Esophagus mucosa (tissue), 1 donor: ENCODE results near the gene RPP40. TPM values are rescaled to one million over a fixed set of nuclear protein-coding genes. Genes with fewer than 3 reads are reported as not detected.
"Not testable (repeated sequence)": the region's sequence is repeated elsewhere in the genome, so short reads cannot be mapped to it uniquely, and the experiment has no call there.

Experiments
- ATAC-seq: fragments of 200-7000 bp; cut with Tn5 transposase; one replicate; pipeline ENCODE4 v1.9.1; 2020
- total RNA-seq: library from RNA; stranded (reverse); gene quantifications from one replicate; pipeline ENCODE4 v1.2.4, GENCODE V29; 2023
- donor health status: DM: yes; HTN: yes; CAD: no.

RPP40 gene
- total RNA-seq, 1 donor from 2014 or later: 12.8 TPM

DNA sequence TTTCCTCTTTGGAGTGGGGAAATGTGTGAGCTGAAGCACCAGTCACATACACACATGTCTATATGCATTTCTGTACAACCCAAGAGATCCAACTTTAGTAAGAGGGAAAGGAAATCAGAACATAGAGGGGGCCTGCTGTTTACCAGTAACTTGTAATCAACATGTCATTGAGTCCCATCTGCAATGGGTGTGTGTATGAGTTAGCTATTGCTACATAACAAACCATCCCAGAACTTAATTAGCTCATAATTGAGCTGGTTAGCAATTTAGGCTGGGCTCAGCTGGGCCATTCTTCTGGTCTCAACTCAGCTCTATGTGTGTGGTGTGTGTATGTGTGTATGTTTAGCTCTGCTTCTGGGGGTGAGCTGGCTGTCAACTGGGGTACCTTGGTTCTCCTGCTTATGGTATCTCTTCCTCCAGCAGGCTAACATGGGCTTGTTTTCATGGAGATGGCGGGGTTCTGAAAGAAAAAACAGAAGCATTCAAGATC is 10.3 kb upstream of the RPP40 start:
- no peak for ATAC-seq

DNA sequence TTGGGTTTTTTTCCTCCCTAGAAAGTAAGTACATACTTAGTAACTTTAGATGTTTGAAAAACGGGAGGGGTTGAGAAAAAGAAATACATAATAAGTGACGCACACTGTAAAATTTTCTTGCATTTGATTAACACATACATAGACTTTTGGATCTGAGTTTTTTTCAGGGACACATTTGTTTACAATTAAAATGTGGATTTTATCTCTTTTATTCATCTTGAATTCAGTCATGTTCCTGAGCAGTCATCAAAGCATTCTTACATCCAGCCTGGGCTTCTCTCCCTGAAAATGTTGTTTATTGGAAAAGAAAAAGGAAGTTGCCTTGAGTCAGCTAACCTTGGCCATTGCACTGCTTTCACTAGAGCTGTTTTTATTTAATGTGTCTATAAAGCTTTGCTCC is 8.7 kb upstream of the RPP40 start:
- no peak for ATAC-seq

DNA sequence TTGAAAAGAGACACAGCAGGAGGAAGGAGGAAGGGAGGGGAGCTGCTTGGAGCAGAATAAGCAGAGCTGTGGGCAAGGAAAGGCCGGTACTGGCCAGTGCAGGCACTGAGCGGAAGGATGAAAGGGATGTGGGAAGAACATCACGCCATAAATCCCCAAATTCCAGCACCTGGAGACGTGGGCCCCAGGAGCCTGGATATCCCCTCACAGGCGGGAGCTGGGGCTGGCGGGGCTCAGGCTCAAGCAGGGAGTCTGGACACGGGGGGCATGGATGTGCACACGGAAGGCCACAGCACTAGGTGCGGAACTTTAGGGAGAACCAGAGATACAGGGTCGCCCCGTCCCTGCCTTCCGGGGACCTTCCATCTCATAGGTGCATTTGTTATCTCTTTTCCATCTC is 7.5 kb upstream of the RPP40 start:
- ATAC-seq: no peak

DNA sequence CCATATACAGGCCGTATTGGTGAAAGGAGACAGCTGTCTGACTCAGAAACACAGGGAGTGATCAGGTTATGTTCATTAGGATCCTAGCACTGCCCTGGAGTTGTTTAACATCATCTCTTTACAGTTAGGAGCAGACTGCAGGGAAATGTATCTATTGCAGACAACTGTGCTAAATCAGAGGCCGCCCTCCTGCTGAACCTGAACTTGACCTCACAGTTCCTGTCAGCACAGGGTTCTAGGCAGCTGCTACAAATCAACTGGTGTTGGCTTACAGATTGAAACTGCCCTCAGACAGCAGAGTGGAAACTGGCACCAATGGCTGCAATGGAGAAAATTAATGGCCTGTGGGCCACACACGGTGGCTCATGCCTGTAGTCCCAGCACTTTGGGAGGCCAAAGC is 3.7 kb upstream of the RPP40 start:
- no peak for ATAC-seq

DNA sequence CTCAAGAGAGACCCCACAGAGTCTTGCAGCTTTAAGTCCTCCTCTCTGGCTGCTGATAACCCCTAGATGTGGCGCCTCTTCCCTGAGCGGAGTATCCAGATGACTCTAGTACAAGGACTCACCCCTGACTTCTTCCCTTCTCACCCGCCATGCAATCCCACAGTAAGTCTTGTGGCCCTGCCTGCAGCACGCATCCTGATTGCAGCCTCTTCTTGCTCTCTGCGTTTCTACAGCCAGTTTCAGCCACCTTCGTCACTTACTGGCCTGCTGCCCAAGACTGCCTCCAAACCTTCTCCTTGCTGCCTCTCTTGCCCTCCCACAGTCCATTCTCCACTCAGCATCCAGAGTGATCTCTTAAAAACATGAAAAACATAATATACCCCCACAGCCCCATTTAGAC is 2.4 kb upstream of the RPP40 start:
- ATAC-seq: no peak

DNA sequence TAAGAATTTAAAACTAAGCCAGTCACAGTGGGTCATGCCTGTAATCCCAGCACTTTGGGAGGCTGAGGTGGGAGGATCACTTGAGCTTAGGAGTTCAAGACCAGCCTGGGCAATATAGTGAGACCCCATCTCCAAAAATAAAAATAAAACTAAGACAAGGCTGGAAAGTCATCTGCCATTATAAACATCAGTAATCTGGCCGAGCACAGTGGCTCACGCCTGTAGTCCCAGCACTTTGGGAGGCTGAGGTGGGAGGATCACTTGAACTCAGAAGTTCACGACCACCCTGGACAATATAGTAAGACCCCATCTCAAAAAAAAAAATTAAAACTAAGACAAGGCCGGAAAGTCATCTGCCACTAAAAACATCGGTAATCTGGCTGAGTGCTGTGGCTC is 1.2 kb upstream of the RPP40 start:
- ATAC-seq: not testable (repeated sequence)

DNA sequence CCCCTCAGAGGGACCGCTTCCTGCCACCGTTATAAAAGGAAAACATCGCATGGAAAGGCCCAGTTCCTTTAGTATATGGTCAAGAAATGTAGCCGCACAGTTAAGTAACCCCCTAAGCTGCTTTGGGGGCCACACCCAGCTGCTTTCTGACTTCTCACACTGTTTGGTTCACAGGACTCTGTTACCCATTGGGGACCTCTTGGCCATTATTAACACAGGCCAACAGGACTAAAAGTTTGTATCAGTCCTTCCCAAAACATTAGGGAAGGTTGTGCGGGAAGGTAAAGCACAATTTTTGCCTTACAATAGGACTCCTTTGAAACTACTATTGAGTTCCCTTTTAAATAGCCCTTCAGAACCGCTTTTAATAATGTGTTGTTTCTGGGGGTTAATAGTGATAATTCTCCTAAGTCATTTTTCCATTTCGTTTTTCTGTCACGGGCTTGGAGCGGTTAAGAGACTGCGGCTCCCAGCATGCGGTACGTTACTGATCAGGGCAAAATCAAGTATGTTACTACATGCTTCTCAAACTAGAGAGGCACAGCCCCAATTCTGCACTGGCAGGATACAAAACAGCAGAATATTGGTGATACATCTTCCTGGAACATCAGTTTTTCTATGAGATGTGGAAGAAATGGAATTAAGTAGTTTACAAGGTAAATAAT is 668 bp upstream of the RPP40 start:
- ATAC-seq: no peak

DNA sequence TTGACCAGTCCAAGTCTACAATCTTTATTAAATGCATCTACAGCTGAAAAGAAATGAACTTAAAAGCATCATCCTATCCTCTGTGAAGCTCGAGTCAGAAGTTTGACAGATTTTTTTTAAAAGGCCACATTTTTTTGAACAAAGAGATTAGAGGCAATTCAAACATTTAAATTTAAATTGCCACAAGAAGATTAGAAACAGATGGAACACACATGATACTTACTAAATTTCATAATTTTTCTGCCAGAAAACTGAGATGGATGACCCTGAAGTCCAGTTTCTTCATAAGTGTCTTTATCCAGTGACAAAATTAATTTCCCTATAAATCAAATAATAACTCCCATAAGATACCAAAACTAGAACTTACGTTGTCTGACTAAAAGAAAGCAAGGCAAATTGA is 4.3 kb downstream of the RPP40 start:
- no peak for ATAC-seq

DNA sequence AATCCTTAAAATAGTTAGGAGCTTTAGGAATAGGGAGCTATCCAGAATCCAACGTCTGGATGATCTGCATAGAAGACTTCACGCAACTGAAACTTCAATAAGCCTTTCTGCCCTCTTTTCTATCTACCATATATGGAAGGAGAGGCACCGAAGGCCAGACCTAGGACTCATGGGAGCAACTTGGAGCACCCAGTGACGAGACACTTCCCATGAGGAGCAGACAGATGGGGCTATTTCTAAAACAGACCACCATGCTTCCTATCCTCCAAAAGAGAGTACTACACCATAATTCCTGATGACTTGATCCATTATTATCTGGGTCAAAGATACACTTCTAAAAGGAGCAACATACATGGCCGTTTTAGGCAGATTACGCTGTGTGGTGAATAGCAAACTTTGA is 6.0 kb downstream of the RPP40 start:
- no peak for ATAC-seq

DNA sequence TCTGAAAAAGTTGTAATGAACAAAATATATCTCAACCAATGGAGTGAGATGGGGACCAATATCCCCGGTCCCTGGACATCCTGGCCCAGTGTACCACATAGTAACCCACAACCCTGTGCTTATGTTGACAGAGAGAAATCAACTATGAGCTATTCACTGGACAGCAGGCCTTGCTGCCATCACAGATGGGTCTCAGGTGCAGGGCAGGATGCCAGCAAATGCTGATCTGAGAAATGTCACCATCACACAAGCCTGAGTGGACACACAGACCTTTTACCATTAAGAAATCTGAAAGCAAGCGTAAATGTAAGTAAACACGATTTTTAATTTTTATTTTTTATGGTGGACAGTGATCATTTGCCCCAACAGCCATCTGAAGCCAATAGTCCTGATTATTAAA is 9.1 kb downstream of the RPP40 start:
- ATAC-seq: no peak

DNA sequence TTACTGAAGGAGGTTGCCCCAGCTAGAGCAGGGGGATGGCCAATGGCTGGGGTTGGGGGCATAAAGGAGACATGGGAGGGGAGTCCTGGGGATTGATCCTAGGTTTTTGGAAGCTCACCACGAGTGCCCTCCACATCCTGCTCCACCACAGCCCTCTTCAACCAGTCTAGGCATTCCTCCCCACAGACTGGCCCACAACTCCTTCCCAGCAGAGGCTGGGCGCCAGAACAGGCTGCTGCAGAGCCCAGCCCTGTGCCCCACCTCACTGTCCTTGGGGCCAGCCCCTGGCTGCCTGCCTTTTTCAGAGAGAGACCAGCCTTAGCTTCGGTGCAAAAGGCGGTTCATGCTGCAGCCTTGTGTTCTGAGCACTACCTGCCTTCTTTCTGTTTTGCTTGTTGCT is 16.4 kb downstream of the RPP40 start:
- no peak for ATAC-seq

DNA sequence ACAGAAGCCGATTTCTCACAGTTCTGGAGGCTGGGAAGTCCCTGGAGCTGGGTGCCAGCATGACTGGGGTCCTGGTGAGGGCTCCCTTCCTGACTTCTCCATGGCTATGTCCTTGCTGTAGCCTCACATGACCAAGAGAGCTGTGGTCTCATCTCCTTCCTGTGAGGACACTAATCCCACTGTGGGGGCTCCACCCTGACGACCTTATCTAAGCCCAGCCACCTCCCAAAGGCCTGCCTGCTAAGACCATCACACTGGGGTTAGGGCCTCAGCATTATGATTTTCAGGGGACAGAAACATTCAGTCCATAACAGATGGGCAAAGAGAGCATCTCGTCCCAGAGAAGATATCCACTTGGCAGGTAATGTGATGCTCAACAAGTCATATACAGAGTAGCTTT is 16.8 kb downstream of the RPP40 start:
- no peak for ATAC-seq

DNA sequence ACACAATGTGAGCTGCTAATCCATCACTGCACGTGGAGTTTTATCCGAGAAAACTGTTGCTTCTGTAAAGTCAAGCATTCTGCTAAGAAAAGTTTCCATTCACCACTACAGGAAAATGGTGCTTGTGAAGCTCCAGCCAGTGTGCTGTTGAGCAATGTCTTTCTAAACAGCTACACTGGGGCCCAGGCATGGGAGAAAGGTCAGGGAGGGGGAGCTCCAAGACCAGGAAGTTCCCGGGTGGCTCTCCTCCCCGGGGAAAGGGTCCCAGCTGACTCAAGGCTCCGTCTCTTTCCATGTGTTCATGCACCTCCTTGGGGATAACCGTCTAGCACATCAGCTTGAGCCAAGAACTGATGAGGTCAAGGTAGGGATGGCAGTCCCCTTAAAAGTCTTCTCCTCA is 20.5 kb downstream of the RPP40 start:
- ATAC-seq: no peak

DNA sequence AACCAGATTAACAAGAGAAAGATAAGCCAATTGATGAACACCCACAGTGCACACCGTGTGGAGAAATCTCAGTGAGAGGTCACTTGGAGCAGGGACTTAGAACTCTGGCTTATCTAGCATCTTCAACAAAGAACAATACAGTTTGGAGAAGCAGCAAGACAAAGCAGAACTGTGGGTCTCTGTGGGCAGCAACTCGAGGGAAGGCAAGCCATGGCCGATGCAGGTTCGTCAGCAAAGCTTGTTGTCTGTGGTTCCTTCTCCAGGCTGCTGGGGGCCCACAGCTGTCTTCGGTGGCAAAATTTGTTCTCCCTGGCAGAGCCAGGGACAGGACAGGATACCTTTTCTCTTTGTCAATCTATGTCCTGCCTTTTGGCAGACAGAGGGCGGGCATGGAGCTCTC is 22.1 kb downstream of the RPP40 start:
- no peak for ATAC-seq

DNA sequence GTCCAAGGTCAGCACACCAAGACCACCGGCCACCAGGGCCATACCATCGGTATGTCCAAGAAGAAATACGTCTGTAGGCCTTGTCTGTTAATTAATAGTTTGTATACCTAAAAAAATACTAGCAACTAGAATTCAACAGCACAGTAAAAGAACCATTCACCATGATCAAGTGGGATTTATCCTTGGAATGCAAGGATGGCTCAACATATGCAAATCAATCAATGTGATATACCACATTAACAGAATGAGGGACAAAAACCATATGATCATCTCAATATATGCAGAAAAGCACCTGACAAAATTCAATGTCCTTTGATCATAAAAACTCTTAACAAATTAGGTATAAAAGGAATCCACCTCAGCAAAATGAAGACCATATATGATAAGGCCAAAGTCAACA is 24.4 kb downstream of the RPP40 start:
- no peak for ATAC-seq

DNA sequence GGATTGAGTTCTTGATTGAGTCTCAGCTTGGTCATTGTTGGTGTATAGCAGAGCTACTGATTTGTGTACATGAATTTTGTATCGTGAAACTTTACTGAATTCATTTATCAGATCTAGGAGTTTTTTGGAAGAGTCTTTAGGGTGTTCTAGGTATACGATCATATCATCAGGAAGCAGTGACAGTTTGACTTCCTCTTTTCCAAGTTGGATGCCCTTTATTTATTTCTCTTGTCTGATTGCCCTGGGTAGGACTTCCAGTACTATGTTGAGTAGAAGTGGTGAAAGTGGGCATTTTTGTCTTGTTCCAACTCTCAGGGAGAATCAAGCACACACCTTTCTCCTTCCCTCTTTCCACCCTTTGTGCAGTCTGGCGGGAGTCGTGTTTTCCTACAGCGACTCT is 26.4 kb downstream of the RPP40 start:
- no peak for ATAC-seq

DNA sequence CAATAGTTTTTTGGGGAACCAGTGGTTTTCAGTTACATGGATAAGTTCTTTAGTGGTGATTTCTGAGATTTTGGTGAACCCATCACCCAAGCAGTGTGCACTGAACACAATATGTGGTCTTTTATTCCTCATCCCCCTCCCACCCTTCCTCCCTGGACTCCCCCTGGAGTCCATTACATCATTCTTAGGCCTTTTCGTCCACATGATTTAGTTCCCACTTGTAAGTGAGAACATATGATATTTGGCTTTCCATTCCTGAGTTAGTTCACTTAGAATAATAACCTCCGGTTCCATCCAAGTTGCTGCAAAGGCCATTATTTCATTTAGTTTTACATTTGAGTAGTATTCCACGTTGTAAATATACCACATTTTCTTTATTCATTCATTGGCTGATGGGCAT is 28.3 kb downstream of the RPP40 start:
- no peak for ATAC-seq

DNA sequence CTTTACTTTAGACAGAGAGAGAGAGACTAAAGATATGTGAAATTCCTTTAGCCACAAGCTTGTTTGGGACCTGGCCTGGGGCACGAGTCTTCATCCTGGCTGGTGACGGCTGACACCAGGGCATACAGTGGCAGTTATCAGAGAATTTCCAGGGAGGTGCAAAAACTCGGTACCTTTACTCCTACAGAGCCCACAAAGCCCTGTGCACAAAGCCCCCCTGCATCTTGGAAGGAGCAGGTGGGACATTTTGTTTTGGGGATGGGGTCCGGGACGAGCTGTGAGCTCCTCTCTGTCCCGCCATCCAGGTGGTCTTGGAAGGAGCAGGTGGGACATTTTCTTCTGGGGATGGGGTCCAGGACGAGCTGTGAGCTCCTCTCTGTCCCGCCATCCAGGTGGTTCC is 28.9 kb downstream of the RPP40 start:
- no peak for ATAC-seq

DNA sequence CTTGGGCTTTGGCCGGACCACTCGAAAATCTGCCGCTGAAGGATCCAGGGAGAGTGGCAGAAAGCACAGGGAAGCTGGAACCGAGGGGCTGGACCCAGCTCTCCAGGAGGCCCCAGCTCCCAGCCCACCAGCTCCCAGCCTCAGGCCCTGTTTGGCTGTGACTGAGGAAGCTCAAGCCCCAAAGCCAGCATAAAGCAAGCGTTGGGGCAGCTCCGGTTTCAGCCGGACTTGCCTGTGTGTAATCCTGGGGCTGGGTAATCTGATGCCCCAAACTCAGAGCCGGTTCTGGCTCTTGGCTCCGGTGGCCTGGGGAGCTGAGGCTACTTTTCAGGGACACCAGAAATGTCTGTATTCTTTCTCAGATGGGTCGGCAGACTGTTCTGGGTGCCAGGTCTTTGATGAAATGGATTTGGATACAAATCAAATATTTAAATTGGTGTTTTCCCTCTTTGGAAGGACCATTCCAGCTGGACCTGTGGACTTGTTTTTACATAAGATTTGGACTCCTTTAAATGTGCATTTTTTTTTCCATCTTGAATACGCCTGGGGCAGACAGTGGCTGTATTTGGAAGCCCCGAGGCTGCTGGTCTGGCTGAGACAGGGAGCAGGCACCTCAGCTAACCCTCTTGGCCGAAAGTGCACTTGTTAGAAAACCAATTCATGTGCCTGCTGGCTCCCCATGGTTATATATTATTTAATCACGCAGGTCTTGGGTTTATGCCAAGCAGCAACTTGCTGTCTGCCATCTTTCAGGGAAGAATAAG is 29.7 kb downstream of the RPP40 start:
- no peak for ATAC-seq

DNA sequence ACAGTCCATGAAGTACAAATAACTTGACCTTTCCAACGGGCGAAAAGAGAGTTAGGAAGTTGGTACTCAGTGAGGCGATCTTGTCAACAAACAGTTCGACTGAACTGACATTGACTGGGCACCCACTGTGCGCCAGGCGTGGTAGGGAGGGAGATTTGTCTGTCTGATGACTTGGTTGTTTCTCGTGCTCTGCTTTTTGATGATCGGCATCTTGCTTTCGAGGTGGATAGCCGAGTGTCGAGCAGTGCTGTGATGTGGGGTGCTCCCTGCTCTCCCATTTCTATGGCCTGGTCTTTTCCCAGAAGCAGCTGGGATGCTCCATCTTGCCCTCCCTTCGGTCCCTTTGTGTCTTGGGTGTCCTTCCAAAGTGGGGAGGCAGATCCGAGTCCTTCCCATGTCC is 30.4 kb downstream of the RPP40 start:
- ATAC-seq: no peak

DNA sequence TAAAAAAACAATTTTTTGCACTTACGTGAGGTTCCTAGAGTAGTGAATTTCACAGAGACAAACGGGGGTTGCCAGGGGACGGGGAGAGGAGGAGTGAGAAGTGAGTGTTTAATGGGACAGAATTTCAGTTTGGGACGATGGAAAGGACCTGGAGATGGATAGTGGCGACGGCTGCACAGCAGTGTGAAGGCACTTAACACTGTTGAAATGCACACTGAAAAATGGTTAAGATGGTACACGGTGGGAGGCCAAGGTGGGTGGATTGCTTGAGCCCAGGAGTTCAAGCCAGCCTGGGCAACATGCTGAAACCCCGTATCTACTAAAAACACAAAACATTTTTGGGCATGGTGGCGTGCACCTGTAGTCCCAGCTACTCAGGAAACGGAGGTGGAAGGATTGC is 31.4 kb downstream of the RPP40 start:
- ATAC-seq: no peak

DNA sequence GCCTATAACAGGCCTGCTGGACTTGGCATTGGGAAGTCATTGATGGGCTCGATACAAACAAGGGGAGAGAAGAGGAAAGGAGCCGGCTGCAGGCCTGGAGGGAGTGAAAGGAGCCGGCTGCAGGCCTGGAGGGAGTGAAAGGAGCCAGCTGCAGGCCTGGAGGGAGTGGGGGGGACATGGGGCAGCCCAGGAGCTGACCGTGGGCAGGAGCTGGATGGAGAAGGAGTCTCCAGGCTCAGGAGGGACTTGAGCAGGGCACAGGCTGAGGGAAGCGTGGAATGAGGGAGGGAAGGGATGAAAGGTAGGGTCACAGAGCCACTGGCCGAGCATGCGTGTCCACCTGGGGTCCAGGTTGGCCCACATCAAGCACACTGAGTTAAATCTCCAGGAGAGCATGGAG is 32.0 kb downstream of the RPP40 start:
- ATAC-seq: no peak

DNA sequence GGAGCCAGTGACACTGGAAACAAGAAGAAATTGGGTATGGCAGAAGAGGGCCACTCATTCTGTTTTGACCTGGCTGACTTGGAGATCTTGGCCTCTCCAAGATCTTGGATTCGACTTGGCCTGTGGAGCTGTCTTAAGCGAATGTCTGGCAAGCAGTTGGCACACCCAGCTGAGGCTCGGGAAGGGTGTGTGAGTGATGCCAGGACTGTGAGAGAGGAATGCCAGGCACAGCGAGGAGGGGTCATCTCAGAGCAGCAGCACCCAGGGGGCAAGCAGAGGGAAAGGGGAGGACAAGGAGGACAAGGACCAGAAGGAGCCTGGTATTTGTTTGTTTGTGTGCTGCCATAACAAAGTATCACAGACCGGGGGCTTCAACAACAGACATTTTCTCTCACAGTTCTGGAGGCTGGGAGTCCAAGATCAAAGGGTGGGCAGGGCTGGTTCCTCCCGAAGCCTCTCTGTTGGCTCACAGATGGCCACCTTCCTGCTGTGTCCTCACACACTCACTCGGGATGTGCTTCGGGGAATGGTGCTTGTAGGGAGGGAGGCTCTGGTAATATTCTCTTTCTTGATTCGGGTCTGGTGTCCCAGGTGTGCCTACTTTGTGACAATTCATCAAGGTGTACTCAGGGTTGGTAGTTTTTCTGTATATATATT is 33.0 kb downstream of the RPP40 start:
- no peak for ATAC-seq
